K562 (cell line): ENCODE results near the gene SCLY. TPM values are rescaled to one million over a fixed set of nuclear protein-coding genes. Genes with fewer than 3 reads are reported as not detected.

Source experiments
- ATAC-seq: fragments of 200-7000 bp; cut with Tn5 transposase; 3 replicates; pipeline ENCODE4 v1.9.1; 2020; ENCODE audit warnings: moderate library complexity
- BruUV-seq: library from RNA; stranded (reverse); fragments of 400-500 nt; replicated peaks from 2 replicates; lab custom pipeline; 2021; lab: Mats Ljungman, UMichigan
- CTCF ChIA-PET: fragments of 300-600 bp; formaldehyde crosslinking; extraction: SDS; loops from one replicate; lab custom pipeline; 2021; ENCODE audit warnings: low intra/inter-chr PET ratio; lab: Yijun Ruan, JAX
- POLR2A ChIA-PET: fragments of 300-600, 350-650 bp; sonication (Branson Sonifier 250); formaldehyde crosslinking; extraction: SDS; loops from one replicate; lab custom pipeline; 2021; ENCODE audit warnings: antibody characterized with exemption, inconsistent platforms; lab: Yijun Ruan, JAX
- DNase-seq, 4 experiments: peaks; one replicate each; pipeline versions ENCODE4 v3.0.0 to v3.0.0-alpha.2; 2011 to 2018; ENCODE audit warnings: low spot score in 3 of 4, mixed read lengths in 3 of 4; ENCODE audit errors: extremely low read depth in 1 of 4
- FAIRE-seq: peaks from 2 replicates; lab custom pipeline; 2011; peaks lifted over from hg19 to GRCh38; lab: Jason Lieb, UNC
- H2AFZ ChIP-seq: 2 replicates; pipeline ENCODE4 v1.6.0; 2011; ENCODE audit warnings: low read depth, low read length, control low read depth, inconsistent platforms
- H3K27ac ChIP-seq: fragments of 200-600 bp; 3 replicates; pipeline ENCODE4 v1.8.0; 2011; ENCODE audit warnings: low read depth, mild to moderate bottlenecking, control low read depth, inconsistent platforms, low read length, moderate library complexity, mixed read lengths; ENCODE audit errors: extremely low read depth
- H3K27me3 ChIP-seq, 2 experiments: fragments of 300-600 bp in 1 of 2; 2 replicates in 1 of 2; 3 replicates in 1 of 2; pipeline versions ENCODE4 v1.6.0 to v1.8.0; 2011; ENCODE audit warnings: inconsistent platforms in 2 of 2, low read length in 2 of 2, mild to moderate bottlenecking in 1 of 2, mixed read lengths in 1 of 2, moderate library complexity in 1 of 2; ENCODE audit not compliant: control insufficient read depth in 2 of 2, insufficient read depth in 2 of 2
- H3K36me3 ChIP-seq: fragments of 300-600 bp; 3 replicates; pipeline ENCODE4 v1.8.0; 2011; ENCODE audit warnings: mild to moderate bottlenecking, low read length, inconsistent platforms; ENCODE audit not compliant: control insufficient read depth, insufficient read depth
- H3K4me1 ChIP-seq, 2 experiments: fragments of 200-600 bp in 1 of 2; replicated peaks in 1 of 2; 2 replicates in 1 of 2; 3 replicates in 1 of 2; pipeline versions ENCODE4 v1.5.1 to v1.8.0; 2011; ENCODE audit warnings: inconsistent platforms in 2 of 2, low read length in 2 of 2, mild to moderate bottlenecking in 1 of 2, mixed read lengths in 1 of 2, moderate library complexity in 1 of 2; ENCODE audit not compliant: control insufficient read depth in 2 of 2, insufficient read depth in 2 of 2
- H3K4me2 ChIP-seq: 2 replicates; pipeline ENCODE4 v1.6.1; 2011; ENCODE audit warnings: low read length, control low read depth, inconsistent platforms, mixed read lengths; ENCODE audit not compliant: insufficient read depth
- H3K4me3 ChIP-seq: fragments of 200-600 bp; sonication (generic), shearing (Covaris generic); 2 replicates; pipeline ENCODE4 v1.5.1; 2016; ENCODE audit warnings: control low read depth, inconsistent platforms
- H3K79me2 ChIP-seq: fragments of 200-600 bp; 3 replicates; pipeline ENCODE4 v1.8.0; 2011; ENCODE audit warnings: low read length, inconsistent platforms; ENCODE audit not compliant: control insufficient read depth, insufficient read depth
- H3K9ac ChIP-seq, 2 experiments: 2 replicates each; pipeline versions ENCODE4 v1.6.0 to v1.6.1; 2011; ENCODE audit warnings: low read depth in 2 of 2, low read length in 2 of 2, control low read depth in 1 of 2, inconsistent platforms in 1 of 2, mild to moderate bottlenecking in 1 of 2, mixed read lengths in 1 of 2; ENCODE audit not compliant: insufficient read depth in 1 of 2
- H3K9me1 ChIP-seq: one replicate; pipeline ENCODE4 v1.6.0; 2011; ENCODE audit warnings: inconsistent platforms, mild to moderate bottlenecking, low read length, moderate library complexity; ENCODE audit not compliant: control insufficient read depth, insufficient read depth
- H3K9me3 ChIP-seq: replicated peaks from 2 replicates; pipeline ENCODE4 v1.5.1; 2011; ENCODE audit warnings: low read depth, low read length, inconsistent platforms; ENCODE audit not compliant: control insufficient read depth, insufficient read depth
- H4K20me1 ChIP-seq: replicated peaks from 2 replicates; pipeline ENCODE4 v1.6.1; 2011; ENCODE audit warnings: low read length, inconsistent platforms, mixed read lengths; ENCODE audit not compliant: control insufficient read depth, insufficient read depth
- BCLAF1 ChIP-seq, 2 experiments: fragments of 450-650 bp in 1 of 2; IDR thresholded peaks; 2 replicates each; pipeline ENCODE4 v1.6.1; 2011 to 2017; ENCODE audit warnings: low read depth in 2 of 2, antibody characterized with exemption in 1 of 2, borderline replicate concordance in 1 of 2, low read length in 1 of 2, mild to moderate bottlenecking in 1 of 2, mixed read lengths in 1 of 2; ENCODE audit not compliant: control insufficient read depth in 1 of 2
- CTCF ChIP-seq, 3 experiments: IDR thresholded peaks in 2 of 3; conservative IDR thresholded peaks in 1 of 3; 2 replicates each; pipeline ENCODE4 v1.5.1; 2011 to 2012; ENCODE audit warnings: low read length in 3 of 3, mild to moderate bottlenecking in 3 of 3, control low read depth in 2 of 3, improper control_type of control experiment in 1 of 3, inconsistent platforms in 1 of 3, low read depth in 1 of 3, mixed read lengths in 1 of 3, moderate library complexity in 1 of 3; ENCODE audit not compliant: insufficient read depth in 2 of 3
- NCOA2 ChIP-seq, 2 experiments: fragments of 450-650 bp; IDR thresholded peaks; 2 replicates each; pipeline ENCODE4 v1.6.1; 2018; ENCODE audit warnings: mild to moderate bottlenecking in 2 of 2, moderate library complexity in 1 of 2; ENCODE audit not compliant: partially characterized antibody in 2 of 2
- ZNF239 ChIP-seq: fragments of 250-450 bp; sonication (Bioruptor Pico); IDR thresholded peaks from 2 replicates; pipeline ENCODE4 v1.4.0; 2020; ENCODE audit warnings: mild to moderate bottlenecking
- WGBS: fragments of 100-300 bp; shearing (Covaris generic); methylation state at CpG from one replicate; pipeline ENCODE4 v1.1.6; 2016; ENCODE audit warnings: low coverage, mixed read lengths; ENCODE audit not compliant: insufficient coverage; ENCODE audit errors: missing lambda C conversion rate; 5-methylcytosine and 5-hydroxymethylcytosine counted together
- in situ Hi-C: fragments of 300-500 bp; cut with MboI; formaldehyde crosslinking; loops from 4 replicates; pipeline ENCODE4 v1.15.0; 2018; ENCODE audit warnings: inconsistent platforms, mixed read lengths
- intact Hi-C: fragments of 100-400 bp; cut with micrococcal nuclease; formaldehyde crosslinking; loops from 2 replicates; pipeline ENCODE4 v1.14.2; 2022
- polyA plus RNA-seq, 8 experiments: library from polyadenylated mRNA; depleted of rRNA in 4 of 8; stranded (reverse) in 5 of 8; unstranded in 3 of 8; fragments of >200 nt; fragmentation: Nextera tagmentation in 2 of 8; fragmentation: Illumina TruSeq in 1 of 8; extraction: Ambion mirVana in 2 of 8; extraction: Trizol in 1 of 8; gene quantifications; 2 replicates each; pipeline versions ENCODE4 v1.2.1 to v1.2.3, GENCODE V29; 2011 to 2014; ENCODE audit warnings: inconsistent platforms in 1 of 8, missing spikeins in 1 of 8
- total RNA-seq, 7 experiments: library from RNA; depleted of rRNA in 6 of 7; stranded (reverse); fragments of >200 nt in 6 of 7; fragmentation: Illumina TruSeq in 2 of 7; extraction: Trizol in 2 of 7; gene quantifications; 2 replicates each; pipeline versions ENCODE4 v1.2.1 to v1.2.3, GENCODE V29; 2011 to 2021; ENCODE audit warnings: low replicate concordance in 1 of 7

The SCLY gene
- total and polyA plus RNA-seq, 9 of the 15 experiments (the other 6 are each of a cell fraction or from before 2014, with no cell fraction given), result 2.6 to 32.2 (median 21.1) TPM

- POLR2A ChIA-PET, result interaction anchor here (0.7 kb wide), 1 partner anchor 13 kb away, joined by 3 read pairs; no protein-coding TSS in a partner anchor
- no peak overlapping the region for H2AFZ ChIP-seq
- 16% methylated on average over 12 of the region's 14 CpGs for WGBS
- no peak for DNase-seq
- CTCF ChIA-PET, result no interaction called here
- no peaks in the 10 kb centered on the region for H4K20me1 ChIP-seq
- no peak for TF ChIP-seq ZNF239 (CRISPR knock-in tag)
- TF ChIP-seq BCLAF1 (IDR thresholded peaks at IDR 0.05; ENCODE audit: borderline replicate concordance in 1 of 2, control insufficient read depth in 1 of 2, low read depth in 2 of 2, low read length in 1 of 2), result no peak
- TF ChIP-seq NCOA2 (IDR thresholded peaks at IDR 0.05; ENCODE audit: partially characterized antibody in 2 of 2), result no peak
- TF ChIP-seq CTCF (IDR thresholded peaks at IDR 0.05 in 2 of 3, conservative IDR thresholded peaks at IDR 0.05 in 1 of 3; ENCODE audit: insufficient read depth in 2 of 3, low read depth in 1 of 3, low read length in 3 of 3), result 0 out of 6 replicates have a peak, but pooled peaks of 1 of the 3 experiments have one; percentile 11
- no peaks in the 10 kb centered on the region for H3K9me3 ChIP-seq
- ATAC-seq, result no peak; the same call in 2 of the 3 replicates
- FAIRE-seq, result no peak
- in situ Hi-C loops, result no loop called here
- no peaks in the 10 kb centered on the region for H3K79me2 ChIP-seq
- no peaks in the 10 kb centered on the region for H3K36me3 ChIP-seq
- no peaks in the 10 kb centered on the region for H3K9me1 ChIP-seq
- H3K27me3 ChIP-seq, result peaks cover 5 to 49% of the 10 kb centered on the region in 2 experiments; a peak in 4 of 5 replicates
- no peak overlapping the region for H3K4me3 ChIP-seq
- peaks cover 3 to 48% of the 10 kb centered on the region in 2 experiments; a peak in 3 of 5 replicates for H3K4me1 ChIP-seq
- H3K4me2 ChIP-seq, result no peak overlapping the region
- H3K9ac ChIP-seq, result no peak overlapping the region
- intact Hi-C loops, result loop anchor here (10.0 kb wide), 1 partner anchor 279 kb away; the partner anchor contains the start of gene RAMP1
- H3K27ac ChIP-seq, result no peak overlapping the region
- BruUV-seq, result no TSS peak
These were observed 72.9 kb downstream of the SCLY start for GRCh38 chr2:238133499-238134392.
